Activated T-helper 2 cell treated with anti-CD3 and anti-CD28 coated beads, Interferon-gamma antibody, Interleukin-2, Interleukin-4, amounts not matched to agents 10 μg/mL and 5 μg/mL and 100 μg/mL, durations not matched to agents 14 hours and 24 hours and 36 hours (primary cell): ENCODE measurements around the gene NPHP1. TPM values are rescaled to one million over a fixed set of nuclear protein-coding genes. Genes with fewer than 3 reads are reported as not detected.
A peak's percentile ranks its signal among the peaks of the same experiment; 100 is the strongest.
"Not testable (repeated sequence)": the region's sequence is repeated elsewhere in the genome, so short reads cannot be mapped to it uniquely, and the experiment has no call there.

Experiments
- DNase-seq: peaks from one replicate; pipeline ENCODE4 v3.0.0; 2021; ENCODE audit warnings: low spot score
- H3K27ac Mint-ChIP-seq: one replicate; pipeline ENCODE4 v1.8.0; 2021; ENCODE audit warnings: mixed read lengths
- H3K27me3 Mint-ChIP-seq: one replicate; pipeline ENCODE4 v1.8.0; 2021; ENCODE audit warnings: low read depth, mixed read lengths
- H3K36me3 Mint-ChIP-seq: one replicate; pipeline ENCODE4 v1.8.0; 2021; ENCODE audit warnings: low read depth, mixed read lengths
- H3K4me1 Mint-ChIP-seq: one replicate; pipeline ENCODE4 v1.8.0; 2021; ENCODE audit warnings: low read depth, mixed read lengths
- H3K4me3 Mint-ChIP-seq: one replicate; pipeline ENCODE4 v1.8.0; 2021; ENCODE audit warnings: low read depth, mild to moderate bottlenecking, moderate library complexity, mixed read lengths
- H3K9me3 Mint-ChIP-seq: one replicate; pipeline ENCODE4 v1.8.0; 2021; ENCODE audit warnings: mixed read lengths
- intact Hi-C: fragments of 100-400 bp; cut with micrococcal nuclease; formaldehyde crosslinking; loops from one replicate; pipeline ENCODE4 v1.15.1; 2023
- total RNA-seq: library from RNA; stranded (reverse); gene quantifications from 2 replicates; pipeline ENCODE4 v1.2.3, GENCODE V29; 2022

NPHP1 gene
- total RNA-seq, 1 donor from 2014 or later: 1.0 TPM

DNA sequence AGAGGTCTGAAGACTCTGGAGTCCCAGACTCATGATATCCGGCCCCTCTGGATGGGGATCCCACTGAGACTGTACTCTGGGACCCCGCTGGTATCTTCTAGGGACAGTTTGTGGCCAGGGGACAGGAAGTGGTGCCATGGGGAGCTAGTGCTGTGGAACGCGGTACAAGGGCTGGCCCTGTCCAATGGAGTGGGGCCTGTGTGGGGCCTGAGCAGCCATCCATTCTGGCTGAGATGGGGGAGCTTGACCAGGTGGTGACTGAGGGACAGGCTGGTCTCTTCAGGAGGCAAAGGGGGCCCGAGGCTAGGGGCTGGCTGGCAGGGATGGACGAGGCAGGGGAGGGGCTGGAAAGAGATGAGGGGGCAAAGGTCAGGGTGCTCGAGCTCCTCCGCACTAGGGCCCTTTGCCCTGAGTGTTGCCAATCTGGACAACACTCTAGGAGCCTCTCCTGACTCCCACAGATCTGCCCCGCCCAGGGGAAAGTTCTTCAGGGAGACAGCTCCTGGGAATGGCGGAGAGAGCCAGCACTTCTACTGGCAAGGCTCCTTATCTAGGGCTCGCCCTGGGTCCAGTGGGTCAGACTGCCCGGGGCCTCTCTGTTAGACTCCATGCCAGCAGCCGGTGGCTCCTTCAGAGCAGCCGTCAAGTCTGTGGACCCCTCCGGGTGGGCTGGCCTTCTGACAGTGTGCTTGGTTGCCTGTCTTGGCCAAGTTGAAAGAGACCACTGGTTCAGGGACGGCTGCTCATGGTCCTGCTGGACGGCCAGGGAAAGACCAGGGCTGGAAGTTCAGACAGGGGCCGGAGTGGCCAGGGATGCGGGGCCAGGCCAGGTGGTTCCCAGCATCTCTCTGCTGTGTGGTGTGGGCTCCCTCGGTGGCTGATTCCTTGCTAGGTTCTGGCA, 101.5 kb downstream of the NPHP1 start:
- H3K9me3 Mint-ChIP-seq: no peaks in the 10 kb centered on the region
- no peak overlapping the region for H3K27ac Mint-ChIP-seq
- intact Hi-C loops: no loop called here
- no peaks in the 10 kb centered on the region for H3K36me3 Mint-ChIP-seq
- DNase-seq: no peak
- H3K27me3 Mint-ChIP-seq: peaks cover 18% of the 10 kb centered on the region
- H3K4me1 Mint-ChIP-seq: peaks cover 19% of the 10 kb centered on the region
- H3K4me3 Mint-ChIP-seq: no peak overlapping the region

- no peak for DNase-seq
- Mint-ChIP-seq H3K27me3 (peaks cover 7% of the 10 kb centered on the region), H3K4me3 (no peak overlapping the region), H3K27ac (no peak overlapping the region), H3K4me1 (peaks cover 19% of the 10 kb centered on the region), H3K36me3 (no peaks in the 10 kb centered on the region), H3K9me3 (no peaks in the 10 kb centered on the region)
- intact Hi-C loops: no loop called here
These were observed 102.7 kb downstream of the NPHP1 start for GRCh38 chr2:110101901-110102803.

DNA sequence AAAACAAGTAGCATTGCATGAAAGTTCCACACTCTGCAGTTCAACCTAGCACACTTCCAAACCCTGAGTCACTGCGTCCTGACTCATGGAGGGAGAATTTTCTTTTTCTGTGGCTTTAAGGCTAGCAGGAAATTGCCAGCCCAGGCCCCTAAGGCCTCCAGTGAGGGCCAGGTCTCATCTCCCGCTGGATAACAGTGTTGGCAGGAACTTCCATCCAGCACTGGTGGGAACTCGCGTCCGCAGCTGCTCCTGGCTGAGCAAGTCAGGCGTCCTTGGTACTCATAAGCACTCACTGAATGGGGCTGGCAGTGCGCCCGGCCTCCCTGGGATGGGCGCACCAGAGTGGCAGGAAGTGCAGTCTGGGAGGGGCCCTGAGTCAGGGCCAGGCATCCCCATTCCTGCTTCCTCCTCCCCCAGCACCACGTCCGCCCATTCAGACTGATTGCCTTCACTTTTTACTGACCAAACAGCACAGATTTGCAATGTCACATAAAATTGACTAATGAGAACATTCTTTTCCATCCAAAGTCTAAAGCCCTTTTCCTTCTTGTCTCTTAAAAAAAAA, 103.5 kb downstream of the NPHP1 start:
- peak overlapping the region; percentile 44 for H3K27ac Mint-ChIP-seq

GRCh38 chr2:110100880-110101279, 103.9 kb downstream of the NPHP1 start:
- H3K36me3 Mint-ChIP-seq, H3K27me3 Mint-ChIP-seq, intact Hi-C loops, H3K4me3 Mint-ChIP-seq, H3K27ac Mint-ChIP-seq, H3K9me3 Mint-ChIP-seq, DNase-seq: not testable (repeated sequence)
- H3K4me1 Mint-ChIP-seq: peaks cover 15% of the 10 kb centered on the region

More for the DNA sequence above, 103.5 kb downstream of the NPHP1 start:
- Mint-ChIP-seq H3K4me3 (no peak overlapping the region), H3K4me1 (peaks cover 19% of the 10 kb centered on the region), H3K9me3 (no peaks in the 10 kb centered on the region), H3K27me3 (peaks cover 7% of the 10 kb centered on the region), H3K36me3 (no peaks in the 10 kb centered on the region)
- no peak for DNase-seq
- intact Hi-C loops: no loop called here

- Mint-ChIP-seq H3K4me3 (no peak overlapping the region), H3K36me3 (no peaks in the 10 kb centered on the region), H3K27ac (no peak overlapping the region), H3K4me1 (peaks cover 15% of the 10 kb centered on the region), H3K9me3 (no peaks in the 10 kb centered on the region), H3K27me3 (peaks cover 6% of the 10 kb centered on the region)
- intact Hi-C loops: no loop called here
- DNase-seq: no peak
These were observed 104.3 kb downstream of the NPHP1 start for GRCh38 chr2:110100480-110100879.

DNA sequence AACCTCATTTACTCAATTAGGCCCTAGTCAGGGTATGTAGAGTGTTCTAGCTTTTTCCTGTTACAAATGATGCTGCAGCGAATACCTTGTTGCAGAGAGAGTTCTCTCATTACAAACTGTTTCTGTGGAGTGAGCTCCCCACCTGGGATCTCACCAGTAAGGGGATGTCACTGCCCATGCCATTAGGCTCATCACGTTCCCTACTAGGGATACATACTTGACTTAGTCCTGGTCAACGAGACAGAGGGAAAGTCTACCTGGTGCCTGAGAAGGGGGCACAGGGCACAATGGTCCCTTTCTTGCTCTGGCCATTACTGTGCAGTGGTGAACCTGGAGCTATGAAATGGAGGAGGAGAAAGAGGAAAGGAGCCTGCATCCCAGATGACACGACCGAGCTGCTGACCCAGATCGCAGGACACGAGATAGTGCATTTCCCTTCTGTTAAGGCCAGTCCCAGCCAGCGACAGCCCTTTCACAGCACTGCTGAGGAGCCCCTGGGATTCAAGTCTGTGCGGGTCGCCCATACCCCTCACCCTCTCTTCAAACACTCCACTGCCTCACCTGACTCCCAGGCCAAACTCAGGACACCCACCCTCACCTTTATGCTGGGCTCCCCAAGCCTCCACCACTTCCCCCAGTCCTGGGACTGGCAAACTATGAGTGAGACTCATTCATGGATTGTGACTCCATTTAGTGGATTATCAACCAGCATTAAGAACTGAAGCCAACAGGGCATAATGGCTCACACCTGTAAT, 105.2 kb downstream of the NPHP1 start:
- no peak overlapping the region for H3K27ac Mint-ChIP-seq
- intact Hi-C loops: no loop called here
- H3K4me1 Mint-ChIP-seq: peaks cover 13% of the 10 kb centered on the region
- no peak for DNase-seq
- H3K36me3 Mint-ChIP-seq: no peaks in the 10 kb centered on the region
- no peaks in the 10 kb centered on the region for H3K9me3 Mint-ChIP-seq
- peaks cover 5% of the 10 kb centered on the region for H3K27me3 Mint-ChIP-seq
- H3K4me3 Mint-ChIP-seq: no peak overlapping the region

DNA sequence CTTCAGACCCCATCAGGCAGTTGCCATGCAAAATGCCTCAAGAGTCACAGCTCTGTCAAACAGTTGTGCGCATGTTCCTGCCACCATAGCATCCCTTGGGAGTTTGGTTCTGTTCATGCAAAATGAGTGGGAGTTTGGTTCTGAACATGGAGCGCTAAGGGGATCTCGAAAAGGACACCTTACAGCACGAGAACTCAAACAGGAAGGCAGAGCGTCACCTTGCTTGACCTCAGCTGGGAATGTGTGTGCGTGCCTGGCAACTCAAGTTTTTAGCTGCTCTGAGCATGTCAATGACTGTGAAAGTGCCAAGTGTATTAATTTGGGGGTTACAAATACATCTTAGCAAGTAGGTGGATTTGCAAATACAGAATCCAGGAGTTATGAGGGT, 105.8 kb downstream of the NPHP1 start:
- peaks cover 5% of the 10 kb centered on the region for H3K27me3 Mint-ChIP-seq
- no peak for DNase-seq
- intact Hi-C loops: no loop called here
- no peak overlapping the region for H3K4me3 Mint-ChIP-seq
- H3K9me3 Mint-ChIP-seq: no peaks in the 10 kb centered on the region
- no peaks in the 10 kb centered on the region for H3K36me3 Mint-ChIP-seq
- no peak overlapping the region for H3K27ac Mint-ChIP-seq
- peaks cover 13% of the 10 kb centered on the region for H3K4me1 Mint-ChIP-seq

GRCh38 chr2:110097506-110098220, 107.2 kb downstream of the NPHP1 start:
- intact Hi-C loops: no loop called here
- H3K4me3 Mint-ChIP-seq: no peak overlapping the region
- peaks cover 13% of the 10 kb centered on the region for H3K4me1 Mint-ChIP-seq
- H3K9me3 Mint-ChIP-seq: no peaks in the 10 kb centered on the region
- DNase-seq: no peak
- H3K27me3 Mint-ChIP-seq: peaks cover 5% of the 10 kb centered on the region
- H3K36me3 Mint-ChIP-seq: no peaks in the 10 kb centered on the region
- no peak overlapping the region for H3K27ac Mint-ChIP-seq

DNA sequence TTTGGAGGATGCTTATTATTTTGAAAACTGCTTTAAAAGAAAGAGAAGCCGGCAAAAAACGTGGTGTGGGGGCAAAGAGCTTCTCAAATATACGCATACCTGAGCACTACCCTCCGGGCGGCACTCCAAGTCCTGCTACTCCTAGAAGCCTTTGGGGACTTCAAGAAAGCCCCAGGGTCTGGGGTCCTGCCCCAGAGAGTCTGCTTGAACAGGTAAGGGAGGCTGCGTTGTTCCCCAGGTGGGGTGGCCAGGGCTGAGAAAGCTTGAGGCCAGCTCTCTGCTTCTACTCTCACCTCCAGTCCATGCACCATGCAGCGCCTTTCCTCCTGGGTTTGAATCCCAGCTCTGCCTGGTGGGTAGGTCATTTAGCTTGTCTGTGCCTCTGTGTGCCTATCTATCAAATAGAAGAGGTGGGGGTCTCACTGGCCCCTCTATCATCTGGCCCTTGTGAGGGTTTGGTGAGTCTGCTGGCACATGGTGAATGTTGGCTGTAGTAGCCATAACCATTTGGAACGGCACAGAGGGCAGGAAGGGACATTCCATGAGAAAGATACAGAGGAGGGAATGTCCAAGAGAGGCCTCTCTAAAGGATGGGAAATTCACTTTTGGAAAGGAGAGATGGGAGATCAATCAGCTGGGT, 108.7 kb downstream of the NPHP1 start:
- H3K36me3 Mint-ChIP-seq: no peaks in the 10 kb centered on the region
- no peak overlapping the region for H3K27ac Mint-ChIP-seq
- H3K4me3 Mint-ChIP-seq: no peak overlapping the region

GRCh38 chr2:110094884-110095534, 109.8 kb downstream of the NPHP1 start:
- DNase-seq, H3K36me3 Mint-ChIP-seq, H3K9me3 Mint-ChIP-seq, H3K27me3 Mint-ChIP-seq, H3K27ac Mint-ChIP-seq, H3K4me1 Mint-ChIP-seq, H3K4me3 Mint-ChIP-seq, intact Hi-C loops: not testable (repeated sequence)

More for the DNA sequence above, 108.7 kb downstream of the NPHP1 start:
- Mint-ChIP-seq H3K9me3 (no peaks in the 10 kb centered on the region), H3K27me3 (peaks cover 5% of the 10 kb centered on the region), H3K4me1 (peaks cover 3% of the 10 kb centered on the region)
- DNase-seq: no peak
- intact Hi-C loops: no loop called here

DNA sequence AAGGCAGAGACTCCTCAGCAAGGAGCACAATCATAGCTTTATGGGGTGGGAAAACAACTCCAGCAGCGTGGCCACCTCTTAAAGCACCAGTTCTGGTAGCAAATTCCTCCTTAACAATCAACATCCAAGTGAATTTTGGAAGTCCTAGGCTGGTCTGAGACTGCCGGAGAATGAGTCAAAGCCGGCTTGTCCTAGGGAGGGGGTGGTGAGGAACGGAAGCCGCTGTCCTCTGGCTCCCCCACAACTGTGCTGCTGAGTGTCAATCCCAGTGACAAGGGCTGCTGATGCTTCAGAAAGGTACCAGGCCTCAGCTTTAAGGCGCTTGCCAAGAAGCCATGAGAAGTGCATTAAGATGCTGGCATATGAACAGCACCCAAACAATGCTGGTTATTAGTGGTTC, 110.9 kb downstream of the NPHP1 start:
- intact Hi-C loops, H3K27me3 Mint-ChIP-seq, H3K27ac Mint-ChIP-seq: not testable (repeated sequence)

More for the DNA sequence above, 110.9 kb downstream of the NPHP1 start:
- H3K9me3 Mint-ChIP-seq, H3K36me3 Mint-ChIP-seq, DNase-seq, H3K4me1 Mint-ChIP-seq, H3K4me3 Mint-ChIP-seq: not testable (repeated sequence)
